ENCODE data around the gene ZNF821. TPM values are rescaled to one million over a fixed set of nuclear protein-coding genes. Genes with fewer than 3 reads are reported as not detected.

Gene ZNF821, protein sequence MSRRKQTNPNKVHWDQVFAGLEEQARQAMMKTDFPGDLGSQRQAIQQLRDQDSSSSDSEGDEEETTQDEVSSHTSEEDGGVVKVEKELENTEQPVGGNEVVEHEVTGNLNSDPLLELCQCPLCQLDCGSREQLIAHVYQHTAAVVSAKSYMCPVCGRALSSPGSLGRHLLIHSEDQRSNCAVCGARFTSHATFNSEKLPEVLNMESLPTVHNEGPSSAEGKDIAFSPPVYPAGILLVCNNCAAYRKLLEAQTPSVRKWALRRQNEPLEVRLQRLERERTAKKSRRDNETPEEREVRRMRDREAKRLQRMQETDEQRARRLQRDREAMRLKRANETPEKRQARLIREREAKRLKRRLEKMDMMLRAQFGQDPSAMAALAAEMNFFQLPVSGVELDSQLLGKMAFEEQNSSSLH
- 5.9 TPM in 2 replicates for total RNA-seq (2021)
- Bru-seq, nascent RNA: percentile 43 among the genes with signal in this experiment
- BruChase-seq, experiment 1, labeled RNA remaining after a 2-hour chase: percentile 42 among the genes with signal in this experiment
- BruChase-seq, experiment 2, labeled RNA remaining after a 6-hour chase: percentile 35 among the genes with signal in this experiment
- long read RNA-seq, partial matches to known transcripts: 0 of 11 reads
- long read RNA-seq, other reads (novel, unspliced or antisense): 7 of 11 reads

DNA sequence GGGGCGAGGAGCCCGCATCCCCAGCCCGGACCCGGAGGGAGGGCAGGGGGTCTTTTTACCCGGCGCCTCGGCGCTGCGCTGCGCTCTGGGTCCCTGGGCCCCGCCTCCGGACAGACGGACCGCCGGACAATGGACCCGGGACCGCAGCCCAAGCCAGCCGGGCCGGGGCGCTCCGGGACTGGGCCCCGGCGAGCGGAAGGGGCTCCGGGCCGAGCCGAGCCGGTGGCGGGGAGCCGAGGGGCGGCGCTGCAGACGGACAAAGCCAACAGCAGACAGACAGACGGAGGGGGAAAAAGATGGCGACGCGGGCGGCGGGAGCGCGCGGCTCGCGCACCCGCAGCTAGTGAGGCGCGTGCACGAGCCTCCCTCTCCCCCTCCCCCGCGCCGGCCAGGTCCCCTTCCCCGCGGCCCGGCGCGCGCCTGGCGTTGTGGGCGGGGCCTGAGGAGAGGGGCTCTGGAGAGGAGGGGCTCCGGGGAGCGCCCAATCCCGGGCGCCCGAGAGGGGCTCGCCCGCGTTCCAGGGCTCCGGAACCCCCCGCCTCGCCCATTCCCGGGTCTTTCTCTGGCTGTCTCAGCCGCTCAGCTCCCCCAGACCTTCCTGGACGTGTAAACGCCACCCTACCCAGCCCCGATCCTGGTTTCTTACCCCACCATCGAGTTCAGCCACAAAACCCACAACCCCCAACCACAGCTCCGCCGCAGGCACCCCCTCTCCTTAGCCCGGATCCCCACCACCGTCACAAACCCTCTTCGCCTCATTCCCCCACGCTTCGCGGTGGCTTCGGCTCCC is at the start of gene ZNF821:
ZNF821 (minus strand) TSS at position 334 of the 790 bp plus-strand sequence. CDS start 4,236 bp downstream, outside the sequence.
- CTCF ChIA-PET: no interaction called here
- no peaks in the 10 kb centered on the region for H3K36me3 ChIP-seq (ENCODE audit: low read depth)
- no peak for TF ChIP-seq EZH2 (IDR thresholded peaks at IDR 0.05; ENCODE audit: low read depth)
- TF ChIP-seq, protein P1, sequence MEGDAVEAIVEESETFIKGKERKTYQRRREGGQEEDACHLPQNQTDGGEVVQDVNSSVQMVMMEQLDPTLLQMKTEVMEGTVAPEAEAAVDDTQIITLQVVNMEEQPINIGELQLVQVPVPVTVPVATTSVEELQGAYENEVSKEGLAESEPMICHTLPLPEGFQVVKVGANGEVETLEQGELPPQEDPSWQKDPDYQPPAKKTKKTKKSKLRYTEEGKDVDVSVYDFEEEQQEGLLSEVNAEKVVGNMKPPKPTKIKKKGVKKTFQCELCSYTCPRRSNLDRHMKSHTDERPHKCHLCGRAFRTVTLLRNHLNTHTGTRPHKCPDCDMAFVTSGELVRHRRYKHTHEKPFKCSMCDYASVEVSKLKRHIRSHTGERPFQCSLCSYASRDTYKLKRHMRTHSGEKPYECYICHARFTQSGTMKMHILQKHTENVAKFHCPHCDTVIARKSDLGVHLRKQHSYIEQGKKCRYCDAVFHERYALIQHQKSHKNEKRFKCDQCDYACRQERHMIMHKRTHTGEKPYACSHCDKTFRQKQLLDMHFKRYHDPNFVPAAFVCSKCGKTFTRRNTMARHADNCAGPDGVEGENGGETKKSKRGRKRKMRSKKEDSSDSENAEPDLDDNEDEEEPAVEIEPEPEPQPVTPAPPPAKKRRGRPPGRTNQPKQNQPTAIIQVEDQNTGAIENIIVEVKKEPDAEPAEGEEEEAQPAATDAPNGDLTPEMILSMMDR (conservative IDR thresholded peaks at IDR 0.05): peak; percentile 57; the same call in 1 of the 2 replicates
- H3K4me2 ChIP-seq: peak within 1 kb of the TSS; percentile 92
- H3K4me3 ChIP-seq: peak within 1 kb of the TSS; percentile 83
- H3F3A ChIP-seq (ENCODE audit: insufficient read depth, low read depth): peaks cover 27% of the 10 kb centered on the region
- H2AFZ ChIP-seq: peak within 1 kb of the TSS; percentile 89
- intact Hi-C loops (cut with micrococcal nuclease; ENCODE audit: unreplicated experiment): loop anchor here (1.0 to 2.0 kb wide), 3 partner anchors 10 to 75 kb away; partner anchors contain the start of gene AP1G1
- H3K9me3 ChIP-seq (ENCODE audit: insufficient read depth, low read depth): no peaks in the 10 kb centered on the region
- POLR2A ChIA-PET (ENCODE audit: unreplicated experiment): interaction anchor here (0.6 kb wide), 1 partner anchor 75 kb away, joined by 7 read pairs; no protein-coding TSS in a partner anchor
- H3K9me2 ChIP-seq (ENCODE audit: insufficient read depth): no peaks in the 10 kb centered on the region
- peaks cover 19% of the 10 kb centered on the region for H3K4me1 ChIP-seq (replicated peaks; ENCODE audit: insufficient read depth)
- H3K27ac ChIP-seq: peak within 1 kb of the TSS; percentile 39; the same call in 1 of the 2 replicates
- peak in 1 of 2 experiments; percentile 68 for DNase-seq
- no peaks in the 10 kb centered on the region for H4K20me1 ChIP-seq (ENCODE audit: insufficient read depth)
- H3K79me2 ChIP-seq (ENCODE audit: low read depth): no peaks in the 10 kb centered on the region
- no TSS peak for BruUV-seq (replicated peaks)
- no peaks in the 10 kb centered on the region for H3K27me3 ChIP-seq (ENCODE audit: insufficient read depth, low read depth)

DNA sequence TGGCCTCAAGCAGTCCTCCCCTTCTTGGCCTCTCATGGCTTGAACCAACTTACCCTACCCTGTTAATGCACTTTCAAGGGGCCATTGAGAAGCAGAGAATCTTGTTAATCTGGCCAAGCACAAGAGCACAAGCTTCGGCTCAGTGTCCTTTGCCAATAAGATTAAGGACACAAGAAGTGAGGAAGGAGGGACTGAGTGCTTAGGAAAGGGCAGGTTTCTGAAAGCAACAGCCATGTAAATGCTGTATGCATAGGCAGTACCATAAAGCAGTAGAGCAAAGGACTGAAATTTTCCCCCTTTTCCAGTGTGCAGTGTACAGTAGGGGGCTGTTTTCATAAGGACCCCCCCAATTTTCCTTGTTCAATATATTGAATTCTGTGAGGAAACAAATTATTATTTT is 49.0 kb upstream of the ZNF821 start:
- H3K9me2 ChIP-seq (ENCODE audit: insufficient read depth): no peaks in the 10 kb centered on the region
- no peak overlapping the region for H3K4me3 ChIP-seq
- no peak overlapping the region for H2AFZ ChIP-seq
- peaks cover 41% of the 10 kb centered on the region for H4K20me1 ChIP-seq (ENCODE audit: insufficient read depth)
- no peak overlapping the region for H3K27ac ChIP-seq
- intact Hi-C loops (cut with micrococcal nuclease; ENCODE audit: unreplicated experiment): no loop called here
- no peaks in the 10 kb centered on the region; the same call in 1 of the 2 replicates for H3K4me1 ChIP-seq (replicated peaks; ENCODE audit: insufficient read depth)
- DNase-seq: no peak
- H3F3A ChIP-seq (ENCODE audit: insufficient read depth, low read depth): peaks cover 12% of the 10 kb centered on the region
- no peak overlapping the region for H3K4me2 ChIP-seq
- ChIA-PET CTCF (no interaction called here), POLR2A (ENCODE audit: unreplicated experiment) (no interaction called here)
- H3K9me3 ChIP-seq (ENCODE audit: insufficient read depth, low read depth): no peaks in the 10 kb centered on the region
- BruUV-seq (replicated peaks): no TSS peak
- TF ChIP-seq, protein P1 (conservative IDR thresholded peaks at IDR 0.05): no peak
- no peak for TF ChIP-seq EZH2 (IDR thresholded peaks at IDR 0.05; ENCODE audit: low read depth)
- no peaks in the 10 kb centered on the region for H3K27me3 ChIP-seq (ENCODE audit: insufficient read depth, low read depth)
- H3K79me2 ChIP-seq (ENCODE audit: low read depth): peaks cover 14% of the 10 kb centered on the region
- H3K36me3 ChIP-seq (ENCODE audit: low read depth): peaks cover 7% of the 10 kb centered on the region; the same call in 1 of the 2 replicates

DNA sequence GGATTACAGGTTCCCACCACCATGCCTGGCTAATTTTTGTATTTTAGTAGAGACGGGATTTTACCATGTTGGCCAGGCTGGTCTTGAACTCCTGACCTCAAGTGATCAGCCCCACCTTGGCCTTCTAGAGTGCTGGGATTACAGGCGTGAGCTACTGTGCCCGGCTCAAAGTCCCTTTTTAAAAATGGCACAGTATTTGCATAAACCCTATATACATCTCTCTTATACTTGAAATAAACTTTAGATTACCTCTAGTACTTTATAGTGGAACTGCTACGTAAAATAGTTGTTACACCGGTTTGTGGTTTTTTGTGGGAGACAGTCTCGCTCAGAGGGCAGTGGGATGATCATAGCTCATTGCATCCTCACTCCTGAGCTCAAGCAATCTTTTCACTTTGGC is 47.6 kb upstream of the ZNF821 start:
- Histone ChIP-seq H4K20me1 (ENCODE audit: insufficient read depth) (peaks cover 55% of the 10 kb centered on the region), H3K79me2 (ENCODE audit: low read depth) (peaks cover 19% of the 10 kb centered on the region), H3K9me3 (ENCODE audit: insufficient read depth, low read depth) (no peaks in the 10 kb centered on the region)

More for the DNA sequence above, 47.6 kb upstream of the ZNF821 start:
- Histone ChIP-seq H3K9me2 (ENCODE audit: insufficient read depth) (no peaks in the 10 kb centered on the region), H2AFZ (no peak overlapping the region), H3K27me3 (ENCODE audit: insufficient read depth, low read depth) (no peaks in the 10 kb centered on the region), H3K4me2 (no peak overlapping the region), H3K4me3 (no peak overlapping the region), H3K36me3 (ENCODE audit: low read depth) (peaks cover 18% of the 10 kb centered on the region; the same call in 1 of the 2 replicates), H3F3A (ENCODE audit: insufficient read depth, low read depth) (peaks cover 19% of the 10 kb centered on the region), H3K4me1 (replicated peaks; ENCODE audit: insufficient read depth) (peaks cover 12% of the 10 kb centered on the region), H3K27ac (no peak overlapping the region)
- no TSS peak for BruUV-seq (replicated peaks)
- POLR2A ChIA-PET (ENCODE audit: unreplicated experiment): no interaction called here
- TF ChIP-seq, protein P1 (conservative IDR thresholded peaks at IDR 0.05): no peak
- TF ChIP-seq EZH2 (IDR thresholded peaks at IDR 0.05; ENCODE audit: low read depth): no peak
- DNase-seq: no peak
- CTCF ChIA-PET: no interaction called here
- intact Hi-C loops (cut with micrococcal nuclease; ENCODE audit: unreplicated experiment): no loop called here
